Islet precursor cell (in vitro differentiated cells): Measurements from ENCODE around the gene C20orf202.
"Not testable (repeated sequence)": the region's sequence is repeated elsewhere in the genome, so short reads cannot be mapped to it uniquely, and the experiment has no call there.

Source experiments
- DNase-seq: peaks from one replicate; pipeline ENCODE4 v3.0.0-alpha.2; 2018

Gene C20orf202

DNA sequence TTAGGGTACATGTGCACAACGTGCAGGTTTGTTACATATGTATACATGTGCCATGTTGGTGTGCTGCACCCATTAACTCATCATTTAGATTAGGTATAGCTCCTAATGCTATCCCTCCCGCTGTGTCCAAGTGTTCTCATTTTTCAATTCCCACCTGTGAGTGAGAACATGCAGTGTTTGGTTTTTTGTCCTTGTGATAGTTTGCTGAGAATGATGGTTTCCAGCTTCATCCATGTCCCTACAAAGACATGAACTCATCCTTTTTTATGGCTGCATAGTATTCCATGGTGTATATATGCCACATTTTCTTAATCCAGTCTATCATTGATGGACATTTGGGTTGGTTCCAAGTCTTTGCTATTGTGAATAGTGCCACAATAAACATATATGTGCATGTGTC is 47.0 kb downstream of the C20orf202 start:
- not testable (repeated sequence) for DNase-seq

GRCh38 chr20:1252416-1252815 is 49.2 kb downstream of the C20orf202 start:
- no peak for DNase-seq

DNA sequence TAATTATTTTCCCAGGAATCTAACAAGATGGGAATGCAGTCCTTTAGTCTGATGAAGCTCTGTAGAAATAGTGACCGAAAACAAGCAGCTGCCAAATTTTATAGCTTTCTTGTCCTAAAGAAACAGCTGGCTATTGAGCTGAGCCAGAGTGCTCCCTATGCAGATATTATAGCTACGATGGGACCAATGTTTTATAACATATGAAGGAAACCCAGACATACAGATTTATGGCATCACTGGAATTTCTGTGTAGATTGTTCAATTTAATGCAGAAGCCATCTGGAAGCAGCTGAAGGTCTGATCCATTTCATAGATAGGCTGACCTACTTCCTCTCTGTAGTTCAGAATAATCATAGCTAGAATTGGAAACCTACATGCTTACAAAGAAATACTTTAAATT is 51.0 kb downstream of the C20orf202 start:
- DNase-seq: no peak

DNA sequence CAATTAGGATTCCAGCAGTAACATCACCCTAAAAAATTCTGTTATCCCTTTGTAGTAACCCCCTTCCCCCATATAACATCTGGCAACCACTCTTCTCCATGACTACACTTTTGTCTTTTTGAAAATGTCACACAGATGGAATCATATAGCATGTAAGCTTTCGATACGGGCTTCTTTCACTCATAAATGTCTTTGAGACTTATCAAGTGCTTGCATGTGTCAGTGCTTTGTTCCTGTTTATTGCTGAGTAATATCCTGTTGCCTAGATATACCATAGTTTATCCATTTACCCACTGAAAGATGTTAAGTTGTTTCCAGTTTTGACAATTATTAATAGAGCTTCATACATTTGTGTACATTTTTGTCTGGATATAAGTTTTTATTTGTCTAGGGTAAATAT is 52.4 kb downstream of the C20orf202 start:
- DNase-seq: no peak
